Neural progenitor cell (in vitro differentiated cells): ENCODE measurements around the gene SDK2. TPM values are rescaled to one million over a fixed set of nuclear protein-coding genes. Genes with fewer than 3 reads are reported as not detected.
A peak's percentile ranks its signal among the peaks of the same experiment; 100 is the strongest.

Experiments used
- DNase-seq: peaks from one replicate; pipeline ENCODE4 v3.0.0-alpha.2; 2016; ENCODE audit warnings: low spot score
- H2AFZ ChIP-seq: fragments of 200-600 bp; sonication (generic); replicated peaks from 2 replicates; pipeline ENCODE4 v1.6.1; 2016; ENCODE audit warnings: antibody characterized with exemption
- H3F3A ChIP-seq: fragments of 200-600 bp; sonication (generic); 2 replicates; pipeline ENCODE4 v1.6.1; 2016; ENCODE audit warnings: antibody characterized with exemption, low read depth
- H3K27ac ChIP-seq: fragments of 200-600 bp; sonication (generic); 2 replicates; pipeline ENCODE4 v1.5.1; 2016; ENCODE audit warnings: mild to moderate bottlenecking
- H3K27me3 ChIP-seq: fragments of 200-600 bp; sonication (generic); 2 replicates; pipeline ENCODE4 v1.6.1; 2016; ENCODE audit warnings: mild to moderate bottlenecking, moderate library complexity
- H3K36me3 ChIP-seq: fragments of 200-600 bp; sonication (generic); 2 replicates; pipeline ENCODE4 v1.5.1; 2016
- H3K4me1 ChIP-seq: fragments of 200-600 bp; sonication (generic); 2 replicates; pipeline ENCODE4 v1.6.1; 2016; ENCODE audit warnings: mixed run types
- H3K4me2 ChIP-seq: fragments of 200-600 bp; sonication (generic); 2 replicates; pipeline ENCODE4 v1.6.1; 2016
- H3K4me3 ChIP-seq: fragments of 200-600 bp; sonication (generic); 2 replicates; pipeline ENCODE4 v1.5.1; 2016
- H3K79me2 ChIP-seq: fragments of 200-600 bp; sonication (generic); 2 replicates; pipeline ENCODE4 v1.6.1; 2016; ENCODE audit warnings: low read depth
- H3K9ac ChIP-seq: fragments of 200-600 bp; sonication (generic); 2 replicates; pipeline ENCODE4 v1.6.1; 2016
- H3K9me3 ChIP-seq: fragments of 200-600 bp; sonication (generic); 2 replicates; pipeline ENCODE4 v1.5.1; 2016; ENCODE audit warnings: low read depth
- H4K20me1 ChIP-seq: fragments of 200-600 bp; sonication (generic); 2 replicates; pipeline ENCODE4 v1.6.1; 2016; ENCODE audit warnings: low read depth
- H3K27ac Mint-ChIP-seq: 3 replicates; pipeline ENCODE4 v1.8.0; 2021; ENCODE audit warnings: mixed read lengths
- H3K27me3 Mint-ChIP-seq: 2 replicates; pipeline ENCODE4 v1.8.0; 2022; ENCODE audit warnings: low read depth, mild to moderate bottlenecking, inconsistent platforms, moderate library complexity, mixed read lengths; ENCODE audit not compliant: insufficient read depth
- H3K36me3 Mint-ChIP-seq: 3 replicates; pipeline ENCODE4 v1.8.0; 2021; ENCODE audit warnings: mixed read lengths
- H3K4me1 Mint-ChIP-seq: 3 replicates; pipeline ENCODE4 v1.8.0; 2021; ENCODE audit warnings: mixed read lengths
- H3K4me3 Mint-ChIP-seq: 3 replicates; pipeline ENCODE4 v1.8.0; 2021; ENCODE audit warnings: mild to moderate bottlenecking, moderate library complexity, mixed read lengths
- H3K9me3 Mint-ChIP-seq: 3 replicates; pipeline ENCODE4 v1.8.0; 2020; ENCODE audit warnings: mixed read lengths
- CTCF ChIP-seq: fragments of 200-600 bp; sonication (generic); IDR thresholded peaks from 2 replicates; pipeline ENCODE4 v1.5.1; 2017; ENCODE audit warnings: antibody characterized with exemption, mild to moderate bottlenecking
- EZH2 ChIP-seq: fragments of 200-600 bp; sonication (generic); IDR thresholded peaks from 2 replicates; pipeline ENCODE4 v1.6.1; 2017; ENCODE audit warnings: antibody characterized with exemption, mild to moderate bottlenecking, moderate library complexity
- EZH2phosphoT487 ChIP-seq: fragments of 200-600 bp; sonication (generic); IDR thresholded peaks from 2 replicates; pipeline ENCODE4 v1.6.1; 2017; ENCODE audit warnings: antibody characterized with exemption
- total RNA-seq: library from RNA; depleted of rRNA; stranded (reverse); fragments of >200 nt; gene quantifications from 2 replicates; pipeline ENCODE4 v1.2.3, GENCODE V29; 2015; ENCODE audit warnings: low replicate concordance

The SDK2 gene
- total RNA-seq, 1 donor from 2014 or later: 15.3 TPM

GRCh38 chr17:73571511-73572130, 72.6 kb downstream of the SDK2 start:
- Histone ChIP-seq H2AFZ (no peak overlapping the region), H3K9ac (no peak overlapping the region), H3K4me3 (no peak overlapping the region), H3F3A (peaks cover 28% of the 10 kb centered on the region), H3K27ac (peak overlapping the region; percentile 53), H4K20me1 (peaks cover 92% of the 10 kb centered on the region), H3K27me3 (no peaks in the 10 kb centered on the region), H3K4me2 (no peak overlapping the region), H3K79me2 (peaks cover 26% of the 10 kb centered on the region), H3K9me3 (no peaks in the 10 kb centered on the region), H3K4me1 (peaks cover 36% of the 10 kb centered on the region), H3K36me3 (no peaks in the 10 kb centered on the region)
- Mint-ChIP-seq H3K4me3 (no peak overlapping the region), H3K9me3 (no peaks in the 10 kb centered on the region), H3K36me3 (peaks cover 12% of the 10 kb centered on the region), H3K27me3 (peaks cover 4% of the 10 kb centered on the region), H3K4me1 (peaks cover 65% of the 10 kb centered on the region), H3K27ac (no peak overlapping the region)
- DNase-seq: no peak
- TF ChIP-seq EZH2 (no peak), CTCF (no peak), EZH2phosphoT487 (no peak)

GRCh38 chr17:73569762-73570319, 74.4 kb downstream of the SDK2 start:
- H3K9me3 Mint-ChIP-seq: no peaks in the 10 kb centered on the region
- no peak overlapping the region for H3K27ac ChIP-seq
- H3K27ac Mint-ChIP-seq: peak overlapping the region; percentile 88

GRCh38 chr17:73568934-73569333, 75.3 kb downstream of the SDK2 start:
- Mint-ChIP-seq H3K36me3 (peaks cover 10% of the 10 kb centered on the region), H3K4me1 (peaks cover 51% of the 10 kb centered on the region), H3K4me3 (no peak overlapping the region), H3K27ac (no peak overlapping the region), H3K27me3 (peaks cover 4% of the 10 kb centered on the region), H3K9me3 (no peaks in the 10 kb centered on the region)
- no peaks in the 10 kb centered on the region for H3K27me3 ChIP-seq
- H3F3A ChIP-seq: peaks cover 31% of the 10 kb centered on the region
- no peaks in the 10 kb centered on the region for H3K9me3 ChIP-seq
- H3K79me2 ChIP-seq: peaks cover 44% of the 10 kb centered on the region
- no peaks in the 10 kb centered on the region for H3K36me3 ChIP-seq
- no peak overlapping the region for H2AFZ ChIP-seq
- peaks cover 78% of the 10 kb centered on the region for H4K20me1 ChIP-seq
- DNase-seq: no peak
- no peak overlapping the region for H3K9ac ChIP-seq
- no peak overlapping the region for H3K27ac ChIP-seq
- no peak overlapping the region for H3K4me3 ChIP-seq
- peaks cover 47% of the 10 kb centered on the region for H3K4me1 ChIP-seq
- no peak for TF ChIP-seq EZH2phosphoT487
- TF ChIP-seq CTCF: no peak
- no peak overlapping the region for H3K4me2 ChIP-seq

More at GRCh38 chr17:73569762-73570319, 74.4 kb downstream of the SDK2 start:
- peaks cover 56% of the 10 kb centered on the region for H3K4me1 Mint-ChIP-seq
- TF ChIP-seq EZH2phosphoT487: no peak
- no peak for TF ChIP-seq EZH2
- no peak for TF ChIP-seq CTCF
- Histone ChIP-seq H3K9ac (no peak overlapping the region), H3F3A (peaks cover 31% of the 10 kb centered on the region), H3K4me1 (peaks cover 46% of the 10 kb centered on the region), H3K9me3 (no peaks in the 10 kb centered on the region), H3K4me3 (no peak overlapping the region), H3K4me2 (peak overlapping the region; percentile 13), H2AFZ (no peak overlapping the region), H4K20me1 (peaks cover 78% of the 10 kb centered on the region), H3K36me3 (no peaks in the 10 kb centered on the region), H3K27me3 (no peaks in the 10 kb centered on the region), H3K79me2 (peaks cover 40% of the 10 kb centered on the region)
- no peak overlapping the region for H3K4me3 Mint-ChIP-seq
- H3K27me3 Mint-ChIP-seq: peaks cover 4% of the 10 kb centered on the region
- H3K36me3 Mint-ChIP-seq: peaks cover 10% of the 10 kb centered on the region
- DNase-seq: no peak
